Activated T-cell treated with anti-CD3 and anti-CD28 coated beads, Interleukin-2, amount 50 U/mL, for 4 hours (primary cell): ENCODE results near the gene FAM20B. TPM values are rescaled to one million over a fixed set of nuclear protein-coding genes. Genes with fewer than 3 reads are reported as not detected.
"Not testable (repeated sequence)": the region's sequence is repeated elsewhere in the genome, so short reads cannot be mapped to it uniquely, and the experiment has no call there.

Experiments used
- ATAC-seq, 2 donors: fragments of 200-7000 bp; cut with Tn5 transposase; one replicate each; pipeline ENCODE4 v1.10.0; 2021
- DNase-seq: peaks from one replicate; pipeline ENCODE4 v3.0.0-alpha.2; 2020
- H3K27me3 Mint-ChIP-seq: one replicate; pipeline ENCODE4 v1.8.0; 2021; ENCODE audit warnings: low read depth, mixed read lengths
- H3K36me3 Mint-ChIP-seq: one replicate; pipeline ENCODE4 v1.8.0; 2022; ENCODE audit warnings: mixed read lengths; ENCODE audit not compliant: insufficient read depth
- H3K4me1 Mint-ChIP-seq: one replicate; pipeline ENCODE4 v1.8.0; 2021; ENCODE audit warnings: low read depth, mixed read lengths
- H3K4me3 Mint-ChIP-seq: one replicate; pipeline ENCODE4 v1.8.0; 2021; ENCODE audit warnings: mild to moderate bottlenecking, moderate library complexity, mixed read lengths
- H3K9me3 Mint-ChIP-seq: one replicate; pipeline ENCODE4 v1.8.0; 2021; ENCODE audit warnings: mixed read lengths
- total RNA-seq, 3 donors: library from RNA; stranded (reverse); gene quantifications; one replicate each; pipeline ENCODE4 v1.2.1, GENCODE V29; 2021

FAM20B gene
- total RNA-seq: 10 to 100 TPM; 35.1 to 37.9 (median 35.7) TPM

- DNase-seq: peak; percentile 87
- no peaks in the 10 kb centered on the region for H3K36me3 Mint-ChIP-seq
- no peaks in the 10 kb centered on the region for H3K27me3 Mint-ChIP-seq
- peak; percentile 89 for ATAC-seq
- H3K4me1 Mint-ChIP-seq: peaks cover 44% of the 10 kb centered on the region
- H3K4me3 Mint-ChIP-seq: peak within 1 kb of the TSS; percentile 97
- no peaks in the 10 kb centered on the region for H3K9me3 Mint-ChIP-seq
Observed at GRCh38 chr1:179025125-179025974, at the start of gene FAM20B. FAM20B (plus strand) TSS chr1:179025894; CDS start chr1:179043848, 17,954 bp downstream.

DNA sequence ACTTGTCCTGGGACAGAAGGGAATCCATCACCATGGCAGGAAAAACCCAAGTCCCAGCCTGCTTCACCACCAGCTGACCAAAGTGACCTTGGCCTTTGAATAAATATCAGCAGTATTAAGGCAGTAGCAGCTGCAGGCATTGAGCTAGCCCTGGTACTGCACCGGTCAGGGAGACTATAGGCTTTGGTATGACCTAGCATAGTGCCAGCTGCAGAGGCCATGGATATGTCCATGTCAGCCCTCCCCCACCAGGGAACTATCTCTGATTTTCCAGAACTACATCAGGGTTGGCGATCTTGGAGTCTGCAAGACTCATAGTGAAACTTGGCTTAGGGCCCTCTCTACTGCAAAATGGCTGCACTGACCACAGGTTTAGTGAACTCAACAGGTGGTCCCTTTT, 49.2 kb upstream of the FAM20B start:
- DNase-seq (no peak), ATAC-seq (no peak)
- Mint-ChIP-seq H3K4me3 (no peak overlapping the region), H3K9me3 (peaks cover 15% of the 10 kb centered on the region), H3K4me1 (peaks cover 3% of the 10 kb centered on the region), H3K27me3 (peaks cover 15% of the 10 kb centered on the region), H3K36me3 (no peaks in the 10 kb centered on the region)

- peaks cover 3% of the 10 kb centered on the region for H3K9me3 Mint-ChIP-seq
- DNase-seq (no peak), ATAC-seq (no peak)
- no peaks in the 10 kb centered on the region for H3K4me1 Mint-ChIP-seq
- H3K36me3 Mint-ChIP-seq: no peaks in the 10 kb centered on the region
- no peaks in the 10 kb centered on the region for H3K27me3 Mint-ChIP-seq
- no peak overlapping the region for H3K4me3 Mint-ChIP-seq
Observed at GRCh38 chr1:178986204-178986603, 39.5 kb upstream of the FAM20B start.

DNA sequence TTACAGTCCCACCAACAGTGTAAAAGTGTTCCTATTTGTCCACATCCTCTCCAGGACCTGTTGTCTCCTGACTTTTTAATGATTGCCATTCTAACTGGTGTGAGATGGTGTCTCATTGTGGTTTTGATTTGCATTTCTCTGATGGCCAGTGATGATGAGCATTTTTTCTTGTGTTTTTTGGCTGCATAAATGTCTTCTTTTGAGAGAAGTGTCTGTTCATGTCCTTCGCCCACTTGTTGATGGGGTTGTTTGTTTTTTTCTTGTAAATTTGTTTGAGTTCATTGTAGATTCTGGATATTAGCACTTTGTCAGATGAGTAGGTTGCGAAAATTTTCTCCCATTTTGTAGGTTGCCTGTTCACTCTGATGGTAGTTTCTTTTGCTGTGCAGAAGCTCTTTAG, 37.5 kb upstream of the FAM20B start:
- not testable (repeated sequence) for DNase-seq, H3K9me3 Mint-ChIP-seq, H3K4me3 Mint-ChIP-seq, ATAC-seq, H3K27me3 Mint-ChIP-seq, H3K4me1 Mint-ChIP-seq, H3K36me3 Mint-ChIP-seq

- ATAC-seq (no peak), DNase-seq (no peak)
- Mint-ChIP-seq H3K27me3 (peaks cover 6% of the 10 kb centered on the region), H3K36me3 (no peaks in the 10 kb centered on the region), H3K9me3 (peaks cover 3% of the 10 kb centered on the region), H3K4me3 (no peak overlapping the region), H3K4me1 (no peaks in the 10 kb centered on the region)
Observed at GRCh38 chr1:178993559-178993958, 32.1 kb upstream of the FAM20B start.

DNA sequence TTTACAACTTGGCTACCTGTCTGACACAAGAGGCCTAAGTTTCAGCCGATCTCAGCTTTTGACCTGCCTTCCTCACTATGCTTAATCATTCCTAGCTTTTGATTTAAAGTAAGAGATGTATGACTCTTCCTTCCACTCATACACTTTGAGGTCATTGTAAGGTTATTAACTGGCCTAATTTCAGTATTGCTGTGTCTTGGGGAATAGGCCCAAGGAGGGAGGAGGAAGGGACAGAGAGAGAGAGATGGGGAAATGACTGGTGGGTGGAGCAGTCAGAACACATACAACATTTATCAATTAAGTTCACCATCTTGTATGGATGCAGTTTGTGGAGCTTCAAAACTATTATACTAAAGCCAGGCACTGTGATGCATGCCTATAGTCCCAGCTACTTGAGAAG, 28.3 kb upstream of the FAM20B start:
- ATAC-seq (no peak), DNase-seq (no peak)
- peaks cover 6% of the 10 kb centered on the region for H3K27me3 Mint-ChIP-seq

GRCh38 chr1:178998295-178998694, 27.4 kb upstream of the FAM20B start:
- no peak for ATAC-seq
- H3K4me1 Mint-ChIP-seq: peaks cover 7% of the 10 kb centered on the region

More for the DNA sequence above, 28.3 kb upstream of the FAM20B start:
- Mint-ChIP-seq H3K9me3 (peaks cover 3% of the 10 kb centered on the region), H3K4me1 (no peaks in the 10 kb centered on the region), H3K4me3 (no peak overlapping the region), H3K36me3 (no peaks in the 10 kb centered on the region)

DNA sequence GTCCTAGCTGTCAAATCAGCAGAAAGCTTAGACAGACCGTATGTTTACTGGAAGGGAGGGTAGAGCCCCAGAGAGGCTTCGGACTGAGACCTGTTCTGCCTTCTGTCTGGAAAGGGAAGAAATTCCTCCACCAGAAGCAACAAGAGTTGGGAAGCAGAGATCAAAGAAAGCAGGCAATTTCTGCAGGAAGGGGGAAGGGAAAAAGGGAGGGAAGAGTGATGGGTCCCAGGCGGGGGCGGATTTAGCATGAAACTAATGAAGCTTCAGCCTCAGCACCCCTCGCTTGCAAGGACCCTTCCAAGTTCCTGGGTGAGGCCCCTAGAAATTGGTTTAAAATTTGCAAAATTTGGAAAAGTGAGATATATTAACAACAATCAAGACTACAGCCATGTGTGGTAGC, 26.6 kb upstream of the FAM20B start:
- ATAC-seq (no peak), DNase-seq (no peak)
- Mint-ChIP-seq H3K36me3 (no peaks in the 10 kb centered on the region), H3K4me3 (no peak overlapping the region), H3K27me3 (no peaks in the 10 kb centered on the region), H3K4me1 (peaks cover 14% of the 10 kb centered on the region), H3K9me3 (peaks cover 3% of the 10 kb centered on the region)

More at GRCh38 chr1:178998295-178998694, 27.4 kb upstream of the FAM20B start:
- H3K9me3 Mint-ChIP-seq: peaks cover 3% of the 10 kb centered on the region
- no peak for DNase-seq
- H3K36me3 Mint-ChIP-seq: no peaks in the 10 kb centered on the region
- peaks cover 5% of the 10 kb centered on the region for H3K27me3 Mint-ChIP-seq
- H3K4me3 Mint-ChIP-seq: no peak overlapping the region

GRCh38 chr1:179001451-179001850, 24.2 kb upstream of the FAM20B start:
- peaks cover 19% of the 10 kb centered on the region for H3K4me1 Mint-ChIP-seq
- H3K9me3 Mint-ChIP-seq: no peaks in the 10 kb centered on the region
- H3K4me3 Mint-ChIP-seq: no peak overlapping the region
- no peaks in the 10 kb centered on the region for H3K36me3 Mint-ChIP-seq
- no peak for DNase-seq
- no peak for ATAC-seq
- no peaks in the 10 kb centered on the region for H3K27me3 Mint-ChIP-seq

GRCh38 chr1:179002064-179002463, 23.6 kb upstream of the FAM20B start:
- ATAC-seq, H3K27me3 Mint-ChIP-seq, H3K4me3 Mint-ChIP-seq, H3K9me3 Mint-ChIP-seq, H3K36me3 Mint-ChIP-seq, DNase-seq: not testable (repeated sequence)
- H3K4me1 Mint-ChIP-seq: peaks cover 19% of the 10 kb centered on the region

DNA sequence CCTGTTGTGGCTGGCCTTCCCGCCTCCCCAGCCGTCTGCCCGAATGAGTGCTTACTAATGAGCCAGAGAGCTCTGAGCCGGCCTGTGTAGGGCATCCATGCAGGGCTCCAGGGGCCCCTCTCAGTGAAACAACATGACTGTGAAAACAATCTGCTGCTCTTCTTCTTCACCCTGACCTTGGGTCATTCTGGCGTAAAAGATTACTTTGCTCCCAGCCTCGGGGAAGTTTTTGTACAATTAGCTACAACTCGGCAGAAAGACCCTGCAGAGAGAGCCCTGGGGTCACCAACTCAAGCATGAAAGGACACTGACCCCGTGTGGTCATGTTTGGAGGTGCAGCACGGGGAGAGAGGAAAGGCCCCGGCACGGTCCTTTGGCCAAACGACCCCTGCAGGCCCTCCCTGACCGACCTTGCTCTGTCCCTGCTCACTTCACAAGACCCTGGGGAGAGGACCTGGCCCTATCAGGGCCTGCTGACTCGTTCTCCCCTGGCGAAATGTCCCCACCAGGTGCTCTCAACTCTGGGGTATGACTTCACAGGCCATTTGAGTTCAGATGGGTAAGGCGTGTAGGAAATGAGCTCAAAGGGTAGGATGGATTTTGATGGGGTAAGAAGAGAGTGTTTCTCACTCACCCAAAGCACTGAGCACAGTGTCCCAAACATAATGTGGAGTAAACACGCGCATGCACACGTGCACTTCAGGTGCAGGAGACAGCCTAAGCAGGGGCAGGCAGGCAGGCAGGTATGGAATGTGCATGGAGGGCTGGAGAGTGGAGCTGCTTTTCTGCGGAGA, 22.9 kb upstream of the FAM20B start:
- ATAC-seq (peak; percentile 86 to 89), DNase-seq (peak; percentile 63)
- no peaks in the 10 kb centered on the region for H3K36me3 Mint-ChIP-seq
- H3K9me3 Mint-ChIP-seq: no peaks in the 10 kb centered on the region
- no peaks in the 10 kb centered on the region for H3K27me3 Mint-ChIP-seq
- peaks cover 19% of the 10 kb centered on the region for H3K4me1 Mint-ChIP-seq
- H3K4me3 Mint-ChIP-seq: no peak overlapping the region

GRCh38 chr1:179003512-179004066, 22.1 kb upstream of the FAM20B start:
- Mint-ChIP-seq H3K9me3 (no peaks in the 10 kb centered on the region), H3K4me3 (no peak overlapping the region), H3K4me1 (peaks cover 19% of the 10 kb centered on the region)

GRCh38 chr1:179007233-179007632, 18.5 kb upstream of the FAM20B start:
- ATAC-seq: no peak

More at GRCh38 chr1:179003512-179004066, 22.1 kb upstream of the FAM20B start:
- Mint-ChIP-seq H3K27me3 (no peaks in the 10 kb centered on the region), H3K36me3 (no peaks in the 10 kb centered on the region)
- ATAC-seq: no peak
- no peak for DNase-seq

GRCh38 chr1:179010671-179011070, 15.0 kb upstream of the FAM20B start:
- ATAC-seq: no peak

More at GRCh38 chr1:179007233-179007632, 18.5 kb upstream of the FAM20B start:
- H3K27me3 Mint-ChIP-seq: peaks cover 2% of the 10 kb centered on the region
- no peak for DNase-seq
- no peaks in the 10 kb centered on the region for H3K36me3 Mint-ChIP-seq
- no peak overlapping the region for H3K4me3 Mint-ChIP-seq
- peaks cover 19% of the 10 kb centered on the region for H3K4me1 Mint-ChIP-seq
- H3K9me3 Mint-ChIP-seq: no peaks in the 10 kb centered on the region

More at GRCh38 chr1:179010671-179011070, 15.0 kb upstream of the FAM20B start:
- peaks cover 2% of the 10 kb centered on the region for H3K27me3 Mint-ChIP-seq
- H3K9me3 Mint-ChIP-seq: no peaks in the 10 kb centered on the region
- no peak for DNase-seq
- no peak overlapping the region for H3K4me3 Mint-ChIP-seq
- no peaks in the 10 kb centered on the region for H3K4me1 Mint-ChIP-seq
- H3K36me3 Mint-ChIP-seq: no peaks in the 10 kb centered on the region
